Thoracic aorta (tissue), 2 donors: ENCODE results near the gene KCNN3. TPM values are rescaled to one million over a fixed set of nuclear protein-coding genes. Genes with fewer than 3 reads are reported as not detected.

Experiments used
- ATAC-seq: fragments of 150-250 bp; one replicate; pipeline ENCODE4 v1.8.0; 2017; ENCODE audit warnings: low read depth; ENCODE audit not compliant: insufficient number of reproducible peaks, low FRiP score
- DNase-seq: peaks from one replicate; pipeline ENCODE4 v3.0.0-alpha.2; 2020; ENCODE audit warnings: low spot score
- H3K27ac ChIP-seq, 2 donors: fragments of 200-600 bp; sonication (generic); 1 replicate in 1 of 2; 2 replicates in 1 of 2; pipeline ENCODE4 v1.5.1; 2016; ENCODE audit warnings: mild to moderate bottlenecking in 2 of 2, moderate library complexity in 2 of 2
- H3K27me3 ChIP-seq: fragments of 200-600 bp; sonication (generic); replicated peaks from 2 replicates; pipeline ENCODE4 v1.6.0; 2016; ENCODE audit warnings: mild to moderate bottlenecking; ENCODE audit not compliant: insufficient read depth
- H3K36me3 ChIP-seq: fragments of 200-600 bp; sonication (generic); one replicate; pipeline ENCODE4 v1.5.1; 2016
- H3K4me1 ChIP-seq, 2 donors: fragments of 200-600 bp; sonication (generic); 1 replicate in 1 of 2; 2 replicates in 1 of 2; pipeline versions ENCODE4 v1.5.1 to v1.6.0; 2016; ENCODE audit warnings: low read depth in 2 of 2, mild to moderate bottlenecking in 1 of 2; ENCODE audit not compliant: control insufficient read depth in 1 of 2
- H3K4me3 ChIP-seq: fragments of 200-600 bp; sonication (generic); 2 replicates; pipeline ENCODE4 v1.5.1; 2016; ENCODE audit warnings: mild to moderate bottlenecking
- H3K9me3 ChIP-seq: fragments of 200-600 bp; sonication (generic); 2 replicates; pipeline ENCODE4 v1.5.1; 2016
- CTCF ChIP-seq: fragments of 200-600 bp; sonication (generic); IDR thresholded peaks from one replicate; pipeline ENCODE4 v1.5.1; 2019; ENCODE audit warnings: antibody characterized with exemption
- total RNA-seq, 2 donors: library from RNA; depleted of rRNA; stranded (reverse); fragments of >200 nt; gene quantifications; one replicate each; pipeline versions ENCODE4 v1.1.0 to v1.2.3, GENCODE V29; 2016

The KCNN3 gene
- total RNA-seq, 2 donors from 2014 or later = 0.95 to 1.8 TPM

- DNase-seq (no peak), ATAC-seq (no peak)
- peaks cover 0 to 6% of the 10 kb centered on the region in 2 donors for H3K4me1 ChIP-seq
- H3K27ac ChIP-seq = no peak overlapping the region
- no peaks in the 10 kb centered on the region for H3K27me3 ChIP-seq
- H3K4me3 ChIP-seq = no peak overlapping the region
- TF ChIP-seq CTCF = peak; percentile 9
- H3K36me3 ChIP-seq = no peaks in the 10 kb centered on the region
- no peaks in the 10 kb centered on the region for H3K9me3 ChIP-seq
These were observed 6.5 kb downstream of the KCNN3 start for GRCh38 chr1:154863315-154864174.

GRCh38 chr1:154862907-154863306 lies 7.2 kb downstream of the KCNN3 start:
- Histone ChIP-seq H3K9me3 (no peaks in the 10 kb centered on the region), H3K36me3 (no peaks in the 10 kb centered on the region), H3K27me3 (no peaks in the 10 kb centered on the region), H3K4me1 (no peaks in the 10 kb centered on the region), H3K27ac (no peak overlapping the region), H3K4me3 (no peak overlapping the region)
- ATAC-seq (no peak), DNase-seq (no peak)
- no peak for TF ChIP-seq CTCF

- Histone ChIP-seq H3K4me3 (no peak overlapping the region), H3K4me1 (no peaks in the 10 kb centered on the region), H3K9me3 (no peaks in the 10 kb centered on the region), H3K27me3 (no peaks in the 10 kb centered on the region), H3K27ac (no peak overlapping the region), H3K36me3 (no peaks in the 10 kb centered on the region)
- ATAC-seq (no peak), DNase-seq (no peak)
- no peak for TF ChIP-seq CTCF
These were observed 8.4 kb downstream of the KCNN3 start for GRCh38 chr1:154861607-154862094.

GRCh38 chr1:154860156-154860870 lies 9.8 kb downstream of the KCNN3 start:
- Histone ChIP-seq H3K4me1 (no peaks in the 10 kb centered on the region), H3K9me3 (no peaks in the 10 kb centered on the region), H3K4me3 (no peak overlapping the region), H3K27me3 (no peaks in the 10 kb centered on the region), H3K36me3 (no peaks in the 10 kb centered on the region), H3K27ac (no peak overlapping the region)
- ATAC-seq (no peak), DNase-seq (no peak)
- TF ChIP-seq CTCF = no peak

GRCh38 chr1:154859786-154860155 lies 10.3 kb downstream of the KCNN3 start:
- DNase-seq (no peak), ATAC-seq (no peak)
- TF ChIP-seq CTCF = no peak
- H3K4me1 ChIP-seq = no peaks in the 10 kb centered on the region
- no peaks in the 10 kb centered on the region for H3K27me3 ChIP-seq
- no peak overlapping the region for H3K27ac ChIP-seq
- H3K36me3 ChIP-seq = no peaks in the 10 kb centered on the region
- no peak overlapping the region for H3K4me3 ChIP-seq
- no peaks in the 10 kb centered on the region for H3K9me3 ChIP-seq
